ENCODE data around the gene UNC13A.

Gene UNC13A

DNA sequence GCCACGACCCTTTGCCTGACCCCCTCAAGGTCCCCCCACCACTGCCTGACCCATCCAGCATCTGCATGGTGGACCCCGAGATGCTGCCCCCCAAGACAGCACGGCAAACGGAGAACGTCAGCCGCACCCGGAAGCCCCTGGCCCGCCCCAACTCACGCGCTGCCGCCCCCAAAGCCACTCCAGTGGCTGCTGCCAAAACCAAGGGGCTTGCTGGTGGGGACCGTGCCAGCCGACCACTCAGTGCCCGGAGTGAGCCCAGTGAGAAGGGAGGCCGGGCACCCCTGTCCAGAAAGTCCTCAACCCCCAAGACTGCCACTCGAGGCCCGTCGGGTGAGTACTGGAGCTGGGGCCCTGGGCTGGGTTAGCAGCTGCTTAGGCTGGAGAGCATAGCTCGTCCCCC, 39.7 kb upstream of the UNC13A start:
- no peaks in the 10 kb centered on the region for H3K27me3 Mint-ChIP-seq (ENCODE audit: low read depth, poor library complexity)
- no peaks in the 10 kb centered on the region for H3K4me1 Mint-ChIP-seq
- H3K36me3 Mint-ChIP-seq (ENCODE audit: low read depth) = peaks cover 56% of the 10 kb centered on the region
- no peak for DNase-seq
- H3K9me3 Mint-ChIP-seq = peaks cover 19% of the 10 kb centered on the region
- H3K4me3 Mint-ChIP-seq = no peak overlapping the region
- H3K27ac Mint-ChIP-seq = no peak overlapping the region
- no peak for TF ChIP-seq CTCF (IDR thresholded peaks at IDR 0.05)

GRCh38 chr19:17726964-17727773, 39.0 kb upstream of the UNC13A start:
- Mint-ChIP-seq H3K27ac (no peak overlapping the region), H3K4me1 (no peaks in the 10 kb centered on the region), H3K9me3 (peaks cover 19% of the 10 kb centered on the region), H3K27me3 (ENCODE audit: low read depth, poor library complexity) (no peaks in the 10 kb centered on the region), H3K36me3 (ENCODE audit: low read depth) (peaks cover 51% of the 10 kb centered on the region), H3K4me3 (no peak overlapping the region)
- DNase-seq = no peak
- TF ChIP-seq CTCF (IDR thresholded peaks at IDR 0.05) = no peak

- peaks cover 5% of the 10 kb centered on the region for H3K4me1 Mint-ChIP-seq
- H3K36me3 Mint-ChIP-seq (ENCODE audit: low read depth) = peaks cover 48% of the 10 kb centered on the region
- no peaks in the 10 kb centered on the region for H3K27me3 Mint-ChIP-seq (ENCODE audit: low read depth, poor library complexity)
- TF ChIP-seq CTCF (IDR thresholded peaks at IDR 0.05) = no peak
- no peak overlapping the region for H3K4me3 Mint-ChIP-seq
- peaks cover 11% of the 10 kb centered on the region for H3K9me3 Mint-ChIP-seq
- no peak overlapping the region for H3K27ac Mint-ChIP-seq
- no peak for DNase-seq
Observed at GRCh38 chr19:17726136-17726741, 38.1 kb upstream of the UNC13A start.

- no peak overlapping the region for H3K4me3 Mint-ChIP-seq
Observed at GRCh38 chr19:17725422-17726078, 37.4 kb upstream of the UNC13A start.

GRCh38 chr19:17724655-17725054, 36.5 kb upstream of the UNC13A start:
- Mint-ChIP-seq H3K4me3 (no peak overlapping the region), H3K36me3 (ENCODE audit: low read depth) (peaks cover 34% of the 10 kb centered on the region), H3K9me3 (no peaks in the 10 kb centered on the region), H3K27ac (no peak overlapping the region), H3K27me3 (ENCODE audit: low read depth, poor library complexity) (no peaks in the 10 kb centered on the region), H3K4me1 (peaks cover 20% of the 10 kb centered on the region)
- TF ChIP-seq CTCF (IDR thresholded peaks at IDR 0.05) = no peak
- DNase-seq = no peak

More at GRCh38 chr19:17725422-17726078, 37.4 kb upstream of the UNC13A start:
- no peak for DNase-seq
- H3K27me3 Mint-ChIP-seq (ENCODE audit: low read depth, poor library complexity) = no peaks in the 10 kb centered on the region
- TF ChIP-seq CTCF (IDR thresholded peaks at IDR 0.05) = peak; percentile 21
- H3K9me3 Mint-ChIP-seq = peaks cover 4% of the 10 kb centered on the region
- H3K4me1 Mint-ChIP-seq = peaks cover 12% of the 10 kb centered on the region
- H3K27ac Mint-ChIP-seq = no peak overlapping the region
- H3K36me3 Mint-ChIP-seq (ENCODE audit: low read depth) = peaks cover 43% of the 10 kb centered on the region

Measured in nephron progenitor cell (in vitro differentiated cells).